Measurements from ENCODE around the gene SNAP91. TPM values are rescaled to one million over a fixed set of nuclear protein-coding genes. Genes with fewer than 3 reads are reported as not detected.
"Not testable (repeated sequence)": the region's sequence is repeated elsewhere in the genome, so short reads cannot be mapped to it uniquely, and the experiment has no call there.

SNAP91 gene
- total RNA-seq, 1 donor from 2014 or later, result 2.3 TPM

DNA sequence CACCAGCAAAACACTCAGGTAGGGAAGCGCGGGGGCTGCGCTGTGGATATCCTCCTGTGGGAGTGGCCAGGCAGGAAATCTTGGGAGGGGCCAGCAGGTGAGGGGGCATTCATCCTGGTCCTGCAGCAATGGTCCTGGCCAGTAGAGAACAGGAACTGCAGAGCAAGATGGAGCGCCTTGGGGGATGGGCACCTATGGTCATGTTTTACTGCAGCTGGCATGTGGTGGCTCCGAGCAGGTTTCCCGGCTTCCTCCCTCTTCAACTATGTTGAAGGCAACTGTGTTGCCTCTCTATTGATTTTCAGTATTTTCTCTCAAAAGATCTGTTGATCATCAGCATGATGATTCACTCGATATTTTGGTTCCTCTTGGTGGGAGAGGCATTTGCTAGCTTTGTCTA is 70.9 kb downstream of the SNAP91 start:
- intact Hi-C loops (cut with DNase I), result no loop called here
- ATAC-seq (ENCODE audit: poor library complexity) (no peak), DNase-seq (no peak)

- DNase-seq, result no peak
- intact Hi-C loops (cut with DNase I), result no loop called here
- ATAC-seq (ENCODE audit: poor library complexity), result no peak
These were observed 72.1 kb downstream of the SNAP91 start for GRCh38 chr6:83636800-83637199.

DNA sequence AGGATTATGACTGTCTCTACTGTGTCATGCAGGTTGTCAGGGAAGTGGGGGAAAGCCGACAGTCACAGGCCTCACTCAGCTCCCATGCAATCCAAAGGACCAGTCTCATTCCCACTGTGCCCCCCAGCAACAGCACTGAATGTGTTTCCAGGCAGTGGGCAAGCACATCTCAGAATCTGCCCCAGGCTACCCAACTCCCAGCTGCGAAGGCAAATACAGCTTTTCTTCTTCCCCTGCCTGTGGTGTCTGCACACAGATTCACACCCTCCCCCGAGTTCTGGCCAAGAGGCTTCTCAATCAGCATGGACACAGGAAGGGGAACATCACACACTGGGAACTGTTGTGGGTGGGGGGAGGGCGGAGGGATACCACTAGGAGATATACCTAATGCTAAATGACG is 75.3 kb downstream of the SNAP91 start:
- ATAC-seq (ENCODE audit: poor library complexity), result no peak
- no peak for DNase-seq
- intact Hi-C loops (cut with DNase I), result no loop called here

DNA sequence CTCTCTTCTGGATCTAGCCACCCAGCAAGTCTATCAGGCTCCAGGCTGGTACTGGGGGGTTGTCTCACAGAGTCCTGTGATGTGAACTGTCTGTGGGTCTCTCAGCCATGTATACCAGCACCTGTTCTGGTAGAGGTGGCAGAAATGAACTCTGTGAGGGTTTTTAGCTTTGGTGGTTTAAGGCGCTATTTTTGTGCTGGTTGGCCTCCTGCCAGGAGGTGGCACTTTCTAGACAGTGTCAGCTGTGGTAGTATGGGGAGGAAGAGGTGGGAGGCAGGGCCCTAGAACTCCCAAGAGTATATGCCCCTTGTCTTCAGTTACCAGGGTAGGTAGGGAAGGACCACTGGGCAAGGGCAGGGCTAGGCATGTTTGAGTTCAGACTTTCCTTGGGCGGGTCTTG is 75.8 kb downstream of the SNAP91 start:
- no peak for DNase-seq
- intact Hi-C loops (cut with DNase I), result no loop called here
- ATAC-seq (ENCODE audit: poor library complexity), result no peak

- ATAC-seq (ENCODE audit: poor library complexity); intact Hi-C loops (cut with DNase I); DNase-seq: not testable (repeated sequence)
These were observed 79.0 kb downstream of the SNAP91 start for GRCh38 chr6:83629908-83630307.

GRCh38 chr6:83615025-83615999 is 93.6 kb downstream of the SNAP91 start:
- ATAC-seq (ENCODE audit: poor library complexity) (no peak), DNase-seq (no peak)
- intact Hi-C loops (cut with DNase I), result no loop called here

DNA sequence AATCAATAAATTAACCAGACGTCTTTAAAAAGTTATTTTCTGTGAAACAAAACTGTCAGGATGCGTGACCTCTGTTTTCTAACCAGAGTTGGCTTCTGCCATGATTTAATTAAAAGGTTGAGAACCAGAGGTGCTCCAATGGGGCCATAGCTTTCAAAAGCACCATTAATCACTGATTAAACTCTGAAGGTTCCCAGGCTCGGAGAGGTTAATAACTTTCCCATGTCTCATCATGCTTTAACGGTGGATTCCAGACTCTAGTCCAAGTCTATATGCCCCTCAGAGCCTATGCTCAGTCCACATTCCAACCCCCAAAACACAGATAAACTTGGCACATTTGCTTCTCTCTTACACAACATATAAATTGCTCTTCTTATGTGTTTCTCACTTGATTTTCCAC is 95.5 kb downstream of the SNAP91 start:
- intact Hi-C loops (cut with DNase I), result no loop called here
- ATAC-seq (ENCODE audit: poor library complexity) (no peak), DNase-seq (no peak)

GRCh38 chr6:83609248-83609647 is 99.7 kb downstream of the SNAP91 start:
- no peak for ATAC-seq (ENCODE audit: poor library complexity)
- intact Hi-C loops (cut with DNase I), result no loop called here
- no peak for DNase-seq

DNA sequence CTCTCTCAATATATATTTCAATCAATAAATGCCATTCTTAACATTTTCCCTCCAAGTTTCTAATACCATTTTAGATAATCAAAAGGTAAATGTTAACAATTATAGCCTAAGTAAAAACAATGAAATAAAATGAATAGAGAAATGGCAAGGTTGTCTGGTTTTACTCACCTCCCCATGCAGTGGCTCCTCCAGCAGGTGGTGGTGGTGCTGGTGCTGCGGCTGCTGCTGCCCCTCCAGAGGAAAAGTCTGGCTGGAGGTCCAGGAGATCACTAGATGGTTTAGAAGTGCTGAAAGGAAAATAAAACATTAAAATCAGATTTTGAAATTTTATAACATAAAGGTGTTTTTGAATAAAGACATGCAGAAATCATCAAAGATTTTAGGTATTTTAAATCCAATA is 103.4 kb downstream of the SNAP91 start:
- ATAC-seq (ENCODE audit: poor library complexity), result no peak
- DNase-seq, result no peak
- intact Hi-C loops (cut with DNase I), result no loop called here

DNA sequence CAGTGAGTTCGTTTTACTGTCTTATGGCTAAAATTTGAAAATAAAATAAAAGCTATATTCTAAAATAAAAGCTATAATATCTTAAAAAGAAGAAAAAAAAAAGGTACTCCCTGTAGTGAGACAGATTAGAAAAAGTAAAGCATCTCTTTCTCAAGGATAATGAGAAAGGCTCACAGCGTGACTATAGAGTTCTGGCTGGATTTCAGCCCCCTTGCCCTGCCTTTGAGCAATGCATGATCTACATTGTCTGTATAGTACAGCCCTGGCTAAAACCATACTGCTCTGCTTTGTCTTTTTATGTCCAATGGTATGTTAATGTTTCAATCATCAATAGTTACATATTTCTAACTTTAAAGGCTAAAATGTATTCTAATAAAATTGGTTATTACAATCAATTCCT is 105.3 kb downstream of the SNAP91 start:
- ATAC-seq (ENCODE audit: poor library complexity), result no peak
- intact Hi-C loops (cut with DNase I), result no loop called here
- DNase-seq, result no peak

DNA sequence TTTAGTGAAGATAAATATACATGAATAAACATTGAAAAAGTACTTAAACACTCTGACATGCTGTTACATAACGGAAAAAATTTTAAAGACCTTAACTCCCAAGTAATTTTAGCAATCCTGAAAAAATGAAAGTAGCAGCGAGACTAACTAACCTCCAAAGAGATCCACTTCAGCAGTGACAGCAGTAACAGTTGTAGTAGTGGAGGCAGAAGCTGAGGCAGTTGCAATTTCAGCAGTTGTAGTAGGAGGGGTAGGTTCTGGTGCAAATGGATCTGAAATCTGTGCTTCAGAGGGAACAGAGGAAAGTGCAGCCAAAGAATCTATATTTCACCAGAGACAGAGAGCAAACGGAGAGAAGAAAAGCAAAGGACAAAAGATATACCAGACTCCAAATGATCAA is 107.8 kb downstream of the SNAP91 start:
- intact Hi-C loops (cut with DNase I), result no loop called here
- ATAC-seq (ENCODE audit: poor library complexity), result no peak
- DNase-seq, result no peak

DNA sequence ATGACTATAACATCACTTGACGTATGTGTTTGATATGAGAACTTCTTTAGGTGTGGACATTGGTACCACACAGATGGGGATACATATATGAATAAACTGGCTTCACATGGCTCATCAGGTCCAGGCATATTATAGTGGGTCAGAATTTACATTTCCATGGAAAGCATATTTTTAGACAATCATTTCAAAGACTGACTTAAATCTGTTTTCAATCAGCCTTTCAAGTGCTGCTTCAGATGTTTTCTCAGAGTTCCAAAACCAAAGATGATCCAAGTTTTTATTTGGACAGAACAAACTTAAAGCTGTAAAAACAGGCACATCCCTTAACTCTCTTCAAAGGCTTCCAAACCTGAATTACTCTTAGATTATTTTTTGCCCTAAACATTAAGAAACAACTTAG is 108.4 kb downstream of the SNAP91 start:
- no peak for ATAC-seq (ENCODE audit: poor library complexity)
- intact Hi-C loops (cut with DNase I), result no loop called here
- DNase-seq, result no peak

- DNase-seq (no peak), ATAC-seq (ENCODE audit: poor library complexity) (no peak)
- intact Hi-C loops (cut with DNase I), result no loop called here
These were observed 111.4 kb downstream of the SNAP91 start for GRCh38 chr6:83597511-83597910.

DNA sequence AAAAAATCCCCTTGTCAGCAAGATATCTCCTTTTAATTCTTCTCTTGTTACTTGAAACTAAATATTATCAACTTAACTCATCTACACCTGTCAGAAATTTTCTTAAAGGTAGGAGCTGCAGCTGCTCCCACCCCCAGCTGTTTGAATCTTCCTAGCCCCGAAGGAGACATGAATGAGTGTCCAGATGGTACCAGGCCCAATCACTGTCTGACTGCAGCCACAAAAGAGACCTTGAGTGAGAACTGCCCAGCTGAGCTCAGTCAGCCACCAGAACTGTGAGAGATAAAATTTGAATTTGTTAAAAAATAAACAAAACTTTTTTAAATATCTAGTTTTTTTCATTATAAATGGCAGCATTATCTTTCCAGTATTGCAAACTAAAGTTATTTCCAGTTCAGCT is 111.8 kb downstream of the SNAP91 start:
- intact Hi-C loops (cut with DNase I), result no loop called here
- DNase-seq (no peak), ATAC-seq (ENCODE audit: poor library complexity) (no peak)

GRCh38 chr6:83594941-83595340 is 114.0 kb downstream of the SNAP91 start:
- no peak for ATAC-seq (ENCODE audit: poor library complexity)
- no peak for DNase-seq
- intact Hi-C loops (cut with DNase I), result no loop called here

DNA sequence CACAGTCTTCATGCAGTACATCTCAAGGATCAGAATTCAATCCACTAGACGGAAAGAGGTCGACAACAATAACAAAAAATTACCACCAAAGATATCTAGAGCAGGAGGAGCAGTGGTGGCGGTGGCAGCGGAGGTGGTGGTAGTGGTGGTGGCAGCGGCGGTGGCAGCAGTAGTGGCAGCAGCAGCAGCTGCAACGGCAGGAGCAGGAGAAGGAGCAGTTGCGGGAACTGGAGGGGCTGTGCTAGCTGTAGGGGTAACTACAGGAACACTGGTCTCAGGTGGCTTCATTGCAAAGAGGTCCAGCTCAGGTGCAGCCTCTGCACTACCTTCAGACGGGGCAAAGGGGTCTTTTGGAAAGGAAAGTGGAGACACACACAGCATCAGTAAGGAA is 115.5 kb downstream of the SNAP91 start:
- intact Hi-C loops (cut with DNase I), result no loop called here
- ATAC-seq (ENCODE audit: poor library complexity), result no peak
- DNase-seq, result no peak

DNA sequence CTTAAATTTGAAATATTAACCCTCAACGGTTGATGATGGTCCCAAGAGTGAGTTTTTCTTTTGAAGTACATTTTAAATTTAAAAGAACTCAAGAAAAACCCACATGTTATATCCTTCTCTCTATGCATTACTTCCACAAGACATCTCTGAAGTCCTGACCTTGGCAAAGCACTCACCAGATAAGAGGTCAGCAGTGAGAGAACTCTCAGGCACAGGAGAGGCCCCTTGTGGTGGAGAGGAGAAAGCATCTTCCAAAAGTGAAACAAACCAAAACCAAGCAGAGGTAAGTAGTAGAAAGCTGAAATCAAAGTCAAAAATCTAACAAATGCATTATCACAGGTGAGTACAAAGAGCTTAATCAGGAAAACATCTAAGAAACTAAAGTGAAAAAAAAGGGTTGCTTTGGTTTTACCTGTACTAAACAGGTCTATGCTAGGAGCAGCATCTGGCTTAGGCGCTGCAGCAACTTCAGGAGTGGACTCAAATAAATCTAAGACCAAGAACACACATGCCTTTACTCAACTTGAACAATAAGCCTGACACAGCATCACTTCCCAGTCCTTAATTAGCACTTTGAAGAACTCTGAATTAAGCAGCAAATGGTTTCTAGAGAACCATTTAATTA is 116.0 kb downstream of the SNAP91 start:
- no peak for ATAC-seq (ENCODE audit: poor library complexity)
- no peak for DNase-seq
- intact Hi-C loops (cut with DNase I), result no loop called here

GRCh38 chr6:83590416-83590815 is 118.5 kb downstream of the SNAP91 start:
- ATAC-seq (ENCODE audit: poor library complexity), result no peak
- intact Hi-C loops (cut with DNase I), result no loop called here
- DNase-seq, result no peak

- no peak for DNase-seq
- intact Hi-C loops (cut with DNase I), result no loop called here
These were observed 119.8 kb downstream of the SNAP91 start for GRCh38 chr6:83589076-83589475.

DNA sequence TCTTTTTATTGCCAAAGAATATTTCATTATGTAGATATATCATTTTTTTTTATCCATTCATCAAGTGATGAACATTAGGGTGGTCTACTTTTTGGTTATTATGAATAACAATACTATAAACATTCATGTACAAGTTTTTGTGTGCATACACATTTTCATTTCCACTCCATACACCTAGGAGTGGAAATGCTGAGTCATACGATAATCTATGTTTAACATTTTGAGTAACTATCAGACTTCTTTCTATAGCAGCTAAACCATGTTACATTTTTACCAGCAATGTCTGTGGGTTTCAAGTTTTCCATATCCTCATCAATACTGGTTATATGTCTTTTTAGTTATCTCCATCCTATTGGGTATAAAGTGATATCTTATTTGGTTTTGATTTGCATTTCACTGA is 130.8 kb downstream of the SNAP91 start:
- intact Hi-C loops (cut with DNase I), result no loop called here
- no peak for ATAC-seq (ENCODE audit: poor library complexity)
- no peak for DNase-seq

More at GRCh38 chr6:83589076-83589475, 119.8 kb downstream of the SNAP91 start:
- ATAC-seq (ENCODE audit: poor library complexity), result no peak
